GM21367 (cell line): ENCODE results near the gene CLEC4F.
"Not testable (repeated sequence)": the region's sequence is repeated elsewhere in the genome, so short reads cannot be mapped to it uniquely, and the experiment has no call there.

ENCODE experiments used
- ATAC-seq: cut with Tn5 transposase; IDR thresholded peaks from one replicate; pipeline ENCODE4 v1.9.1; 2021; ENCODE audit not compliant: unreplicated experiment

Gene CLEC4F

DNA sequence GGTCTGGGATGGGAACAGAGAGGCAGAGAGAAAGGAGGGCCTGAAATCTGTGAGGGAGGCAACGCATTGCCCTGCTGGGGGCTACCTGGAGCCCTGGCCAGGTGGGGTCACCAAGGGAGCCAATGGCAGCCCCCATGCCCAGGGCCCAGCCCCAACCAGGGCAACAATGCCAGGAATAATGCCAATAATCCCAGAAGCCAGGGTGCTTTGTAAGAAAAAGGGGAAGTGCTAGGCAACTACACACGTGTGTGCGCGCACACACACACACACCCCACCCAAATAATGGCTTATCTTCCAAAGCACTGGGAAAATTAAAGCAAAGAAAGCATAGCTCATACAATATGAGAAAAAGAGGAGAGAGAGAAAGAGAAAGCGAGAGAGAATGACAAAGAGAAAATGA is 7.0 kb upstream of the CLEC4F start:
- no peak for ATAC-seq

- no peak for ATAC-seq
These were observed 6.4 kb upstream of the CLEC4F start for GRCh38 chr2:70826696-70827350.

DNA sequence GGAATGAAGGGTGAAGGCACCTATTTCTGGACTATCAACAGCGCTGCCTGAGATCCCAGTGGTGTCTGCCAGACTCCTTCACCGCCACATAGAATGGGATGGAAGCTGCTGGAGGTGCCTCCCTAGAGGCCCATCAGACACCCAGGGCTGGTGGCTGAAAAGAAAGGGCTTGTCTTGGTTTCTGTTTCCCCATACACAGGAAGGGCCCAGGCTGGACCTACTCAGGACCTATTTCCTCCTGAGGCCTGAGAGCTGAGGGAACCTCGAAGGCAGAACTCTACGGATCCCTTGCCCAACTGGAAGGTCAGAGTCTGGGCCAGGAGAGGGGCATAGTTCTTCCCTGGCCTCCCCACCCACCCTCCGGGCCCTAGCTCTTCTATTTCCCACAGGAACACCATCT is 2.9 kb upstream of the CLEC4F start:
- ATAC-seq = no peak

GRCh38 chr2:70822843-70823242 is 2.4 kb upstream of the CLEC4F start:
- ATAC-seq = no peak

DNA sequence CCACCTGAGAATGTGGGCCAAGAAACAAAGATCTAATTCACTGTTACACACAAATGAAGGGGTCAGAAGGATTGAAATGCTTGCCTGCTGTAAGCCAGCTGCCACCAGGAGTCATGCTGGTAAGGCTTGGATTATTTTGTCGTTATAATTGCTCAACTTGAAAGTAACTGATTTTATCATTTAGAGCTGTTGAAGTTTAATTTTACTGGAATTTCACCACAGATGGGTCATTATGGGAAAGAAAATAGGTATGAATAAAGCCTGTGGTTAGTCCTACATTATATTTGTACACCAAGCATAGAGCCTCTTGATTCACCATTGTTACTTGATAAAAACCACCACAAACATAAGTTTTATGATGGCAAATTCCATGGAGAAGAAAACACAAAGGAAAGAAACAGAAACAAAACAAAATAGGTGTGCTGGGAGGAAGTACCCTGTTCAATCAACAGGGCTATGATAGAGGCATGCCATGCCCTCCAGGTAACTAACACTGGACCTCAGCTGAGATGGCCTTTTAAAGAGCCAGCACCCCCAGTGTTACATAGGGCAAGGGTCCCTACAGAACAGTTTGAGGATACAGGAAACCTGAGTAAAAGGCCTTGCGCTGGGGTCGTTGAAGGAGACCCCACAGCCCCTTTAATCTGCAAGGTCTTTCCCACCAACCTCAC is 3.0 kb downstream of the CLEC4F start:
- ATAC-seq = no peak

DNA sequence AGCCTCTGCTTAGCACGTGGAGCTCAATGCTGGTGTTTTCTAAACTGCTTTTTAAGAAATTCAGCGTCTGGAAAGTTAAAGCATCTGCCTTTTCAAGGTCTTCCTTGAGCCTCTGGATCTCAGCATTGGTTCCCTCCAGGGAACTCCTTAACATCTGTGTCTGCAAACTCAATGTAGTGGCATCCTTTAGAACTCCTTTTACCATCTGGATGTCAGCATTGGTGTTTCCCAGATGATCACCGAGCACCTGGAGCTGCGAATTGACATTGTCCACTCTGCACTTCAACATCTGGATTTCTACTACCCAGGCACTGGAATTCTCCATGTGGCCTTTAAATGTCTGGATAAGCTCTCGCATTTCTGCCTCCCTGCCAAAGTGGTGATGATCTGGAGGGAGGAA is 3.7 kb downstream of the CLEC4F start:
- ATAC-seq = no peak

- no peak for ATAC-seq
These were observed 11.1 kb downstream of the CLEC4F start for GRCh38 chr2:70808983-70809958.

GRCh38 chr2:70807828-70808118 is 12.6 kb downstream of the CLEC4F start:
- no peak for ATAC-seq

- no peak for ATAC-seq
These were observed 13.1 kb downstream of the CLEC4F start for GRCh38 chr2:70807102-70807827.

GRCh38 chr2:70806620-70807019 is 13.8 kb downstream of the CLEC4F start:
- ATAC-seq = no peak

DNA sequence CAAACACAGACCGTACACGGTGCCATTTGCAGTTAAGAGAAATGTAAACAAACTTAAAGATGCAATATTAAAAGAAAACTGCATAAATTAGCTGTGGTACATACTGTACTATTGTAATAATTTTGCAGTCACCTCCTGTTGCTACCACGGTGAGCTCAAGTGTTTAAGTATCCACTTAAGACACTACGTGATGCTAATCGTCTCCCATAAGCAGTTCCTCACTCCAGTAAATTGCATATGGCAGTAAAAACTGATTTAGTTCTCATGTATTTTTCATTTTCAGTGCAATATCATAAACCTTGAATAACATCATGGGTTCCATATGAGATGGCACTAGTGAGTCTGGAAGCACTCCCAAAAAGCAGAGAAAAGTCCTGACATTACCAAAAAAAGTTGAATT is 14.4 kb downstream of the CLEC4F start:
- no peak for ATAC-seq

DNA sequence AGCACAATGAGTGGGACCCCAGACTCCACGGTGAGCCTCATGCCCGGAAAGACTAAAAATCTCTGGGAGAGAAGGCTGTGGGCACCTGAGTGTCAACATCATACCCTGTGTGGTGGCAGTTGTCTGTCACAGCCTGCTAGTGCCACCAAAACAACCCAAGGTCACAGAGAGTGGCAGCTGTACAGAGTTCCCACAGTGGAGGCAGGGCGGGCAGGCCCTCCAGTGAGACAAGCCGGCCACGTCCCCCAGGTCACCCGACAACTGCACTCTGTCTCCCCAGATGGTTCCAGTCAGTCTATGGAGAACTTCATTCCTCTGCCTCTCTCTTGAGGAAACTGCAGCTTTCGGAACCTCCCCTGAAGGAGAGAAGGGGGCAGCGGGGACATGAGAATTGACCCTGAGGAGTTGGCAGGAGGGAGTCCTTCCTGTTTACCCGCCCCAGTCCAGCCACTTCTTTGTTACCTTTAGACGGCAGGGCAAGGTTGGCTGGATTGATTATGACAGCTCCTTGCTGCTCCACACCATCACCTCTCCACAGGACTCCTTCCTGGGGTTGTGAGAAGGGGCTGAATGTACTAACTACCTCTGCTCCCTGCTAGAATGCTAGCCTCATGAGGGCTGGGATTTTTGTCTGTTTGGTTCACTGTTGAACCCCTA is 18.7 kb downstream of the CLEC4F start:
- no peak for ATAC-seq

DNA sequence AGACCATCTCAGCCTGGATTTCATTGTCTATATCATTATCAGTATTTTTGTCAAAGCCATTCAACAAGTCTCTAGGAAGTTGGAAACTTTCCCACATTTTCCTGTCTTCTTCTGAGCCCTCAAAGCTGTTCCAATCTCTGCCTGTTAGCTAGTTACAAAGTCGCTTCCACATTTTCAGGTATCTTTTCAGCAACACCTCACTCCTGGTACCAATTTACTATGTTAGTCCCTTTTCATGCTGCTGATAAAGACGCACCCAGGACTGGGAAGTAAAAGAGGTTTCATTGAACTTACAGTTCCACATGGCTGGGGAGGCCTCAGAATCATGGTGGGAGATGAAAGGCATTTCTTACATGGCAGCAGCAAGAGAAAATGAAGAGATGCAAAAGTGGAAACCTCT is 20.7 kb downstream of the CLEC4F start:
- no peak for ATAC-seq

DNA sequence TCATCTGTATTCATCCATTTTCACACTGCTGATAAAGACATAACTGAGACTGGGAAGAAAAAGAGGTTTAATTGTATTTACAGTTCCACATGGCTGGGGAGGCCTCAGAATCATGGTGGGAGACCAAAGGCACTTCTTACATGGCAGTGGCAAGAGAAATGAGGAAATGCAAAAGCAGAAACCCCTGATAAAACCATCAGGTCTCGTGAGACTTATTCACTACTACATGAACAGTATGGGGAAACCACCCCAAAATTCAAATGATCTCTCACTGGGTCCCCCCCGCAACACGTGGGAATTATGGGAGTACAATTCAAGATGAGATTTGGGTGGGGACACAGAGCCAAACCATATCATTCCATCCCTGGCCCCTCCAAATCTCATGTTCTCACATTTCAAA is 22.4 kb downstream of the CLEC4F start:
- not testable (repeated sequence) for ATAC-seq

- no peak for ATAC-seq
These were observed 22.9 kb downstream of the CLEC4F start for GRCh38 chr2:70797506-70797905.

DNA sequence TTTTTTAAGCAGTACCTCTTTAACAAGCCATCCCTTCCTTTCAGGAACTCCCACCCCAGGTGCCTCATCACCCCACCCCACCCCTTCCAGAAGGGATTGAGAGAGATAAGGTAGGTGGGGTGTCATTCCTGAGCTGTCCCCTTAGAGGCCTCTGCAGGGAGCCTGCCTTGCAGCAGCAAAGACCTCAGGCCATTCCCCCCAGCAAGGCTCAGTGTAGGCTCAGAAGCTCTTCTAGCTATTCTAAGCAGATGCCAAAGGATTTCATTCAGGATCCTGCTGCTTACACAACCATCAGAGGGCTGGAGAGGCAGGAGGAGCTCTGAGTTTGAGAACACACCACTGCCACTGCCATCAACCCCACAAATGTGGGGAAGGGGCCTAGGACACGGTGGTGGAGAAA is 24.1 kb downstream of the CLEC4F start:
- ATAC-seq = no peak

GRCh38 chr2:70795164-70795995 is 25.0 kb downstream of the CLEC4F start:
- ATAC-seq = no peak

DNA sequence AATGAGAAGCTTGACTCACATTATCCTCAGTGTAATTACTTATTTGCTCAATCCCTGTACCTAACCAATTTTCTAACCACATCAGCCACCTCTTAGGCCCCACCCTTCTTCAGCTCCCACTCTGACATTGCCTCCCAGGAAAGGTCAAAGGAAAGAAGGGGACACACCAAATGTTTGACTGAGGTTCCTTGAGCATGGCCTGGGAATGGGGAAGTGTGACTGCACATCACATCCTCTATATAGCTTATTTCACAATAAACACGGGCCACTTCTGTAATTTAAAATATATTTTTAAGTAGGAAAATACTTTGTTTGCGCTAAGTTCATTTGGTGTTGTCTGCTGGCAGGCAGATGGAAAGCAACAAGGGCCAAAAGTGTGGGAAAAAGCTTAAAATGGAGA is 26.9 kb downstream of the CLEC4F start:
- no peak for ATAC-seq

GRCh38 chr2:70790136-70790828 is 30.1 kb downstream of the CLEC4F start, which contains the start of gene FIGLA:
FIGLA (minus strand) TSS chr2:70790643; CDS start chr2:70790638, 5 bp downstream.
- ATAC-seq = no peak
